GM18861 (cell line): ENCODE measurements around the gene HELZ2.

Source experiments
- ATAC-seq: cut with Tn5 transposase; IDR thresholded peaks from one replicate; pipeline ENCODE4 v1.9.1; 2021; ENCODE audit not compliant: unreplicated experiment

HELZ2 gene

DNA sequence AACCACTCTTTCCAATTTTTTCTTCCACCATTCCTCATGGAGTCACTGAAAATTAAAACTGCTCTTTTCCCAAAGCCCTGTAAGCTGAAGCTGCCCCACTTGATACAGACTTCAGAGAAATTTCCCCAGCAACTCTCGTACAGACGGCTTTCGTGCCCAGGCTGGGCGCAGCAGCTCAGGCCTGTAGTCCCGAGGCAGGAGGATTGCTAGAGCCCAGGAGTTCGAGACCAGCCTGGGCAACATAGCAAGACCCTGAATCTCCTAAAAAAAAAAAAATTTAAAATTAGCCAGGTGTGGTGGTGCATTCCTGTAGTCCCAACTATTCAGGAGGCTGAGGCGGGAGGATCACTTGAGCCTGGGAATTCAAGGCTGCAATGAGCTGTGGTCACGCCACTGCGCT is 46.9 kb downstream of the HELZ2 start:
- no peak for ATAC-seq

DNA sequence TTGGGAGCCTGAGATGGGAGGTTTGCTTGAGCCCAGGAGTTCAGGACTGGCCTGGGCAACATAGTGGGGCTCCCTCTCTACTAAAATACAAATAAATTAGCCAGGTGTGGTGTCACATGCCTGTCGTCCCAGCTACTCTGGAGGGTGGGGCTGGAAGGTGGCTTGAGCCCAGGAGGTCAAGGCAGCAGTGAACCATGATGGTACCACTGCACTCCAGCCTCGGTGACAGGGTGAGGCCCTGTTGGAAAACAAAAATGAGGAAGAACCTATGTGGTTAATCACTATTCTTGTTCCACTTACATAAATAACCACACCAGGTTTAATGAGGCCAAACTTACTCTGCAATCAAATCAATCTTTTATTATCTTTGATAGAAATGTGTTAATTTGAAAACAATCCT is 48.1 kb downstream of the HELZ2 start:
- no peak for ATAC-seq

DNA sequence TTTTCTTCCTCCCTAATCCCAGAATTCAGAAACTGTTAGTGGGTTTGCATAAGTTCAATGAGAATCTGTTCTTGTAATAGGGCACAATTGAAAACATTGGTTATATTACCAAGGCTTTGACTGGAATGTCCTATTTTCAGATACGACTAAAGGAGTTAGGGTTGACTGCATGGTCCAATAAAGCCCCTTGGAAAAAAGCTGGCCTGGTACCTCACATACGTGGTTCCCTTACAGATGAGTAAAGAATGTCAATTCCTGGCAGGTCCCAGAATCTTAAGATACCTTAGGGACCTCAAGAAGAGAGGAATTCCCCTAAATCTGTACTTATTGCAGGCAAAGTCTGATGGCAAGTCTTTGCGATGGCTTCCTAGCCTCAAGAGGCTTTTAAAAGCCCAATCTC is 48.9 kb downstream of the HELZ2 start:
- no peak for ATAC-seq
